Transverse colon (tissue), 4 donors: ENCODE results near the gene TMOD1. TPM values are rescaled to one million over a fixed set of nuclear protein-coding genes. Genes with fewer than 3 reads are reported as not detected.
A peak's percentile ranks its signal among the peaks of the same experiment; 100 is the strongest.

Experiments
- DNase-seq: peaks from one replicate; pipeline ENCODE4 v3.0.0-alpha.2; 2019
- H3K27ac ChIP-seq, 4 donors: fragments of 200-600 bp; sonication (generic); 2 replicates each; pipeline ENCODE4 v1.5.1; 2016 to 2018; ENCODE audit warnings: inconsistent platforms in 4 of 4
- H3K27me3 ChIP-seq: fragments of 200-600 bp; sonication (generic); 2 replicates; pipeline ENCODE4 v1.5.1; 2017; ENCODE audit warnings: inconsistent platforms
- H3K36me3 ChIP-seq, 4 donors: fragments of 200-600 bp; sonication (generic); 2 replicates each; pipeline ENCODE4 v1.5.1; 2017 to 2019; ENCODE audit warnings: inconsistent platforms in 4 of 4
- H3K4me1 ChIP-seq, 4 donors: fragments of 200-600 bp; sonication (generic); 2 replicates each; pipeline ENCODE4 v1.5.1; 2017 to 2020; ENCODE audit warnings: inconsistent platforms in 4 of 4
- H3K4me3 ChIP-seq, 4 donors: fragments of 200-600 bp; sonication (generic); 1 replicate in 1 of 4; 2 replicates in 3 of 4; pipeline versions ENCODE4 v1.5.1 to v1.6.1; 2017 to 2019; ENCODE audit warnings: inconsistent platforms in 4 of 4
- H3K9me3 ChIP-seq, 2 donors: fragments of 200-600 bp; sonication (generic); 2 replicates each; pipeline ENCODE4 v1.5.1; 2017 to 2019; ENCODE audit warnings: inconsistent platforms in 2 of 2
- CTCF ChIP-seq, 5 experiments: fragments of 200-600 bp in 3 of 5; fragments of 450-650 bp in 2 of 5; sonication (generic) in 3 of 5; IDR thresholded peaks; 1 replicate in 2 of 5; 2 replicates in 3 of 5; pipeline ENCODE4 v1.5.1; 2016 to 2017; ENCODE audit warnings: antibody characterized with exemption in 5 of 5, inconsistent platforms in 3 of 5, mild to moderate bottlenecking in 2 of 5, moderate library complexity in 1 of 5
- EP300 ChIP-seq: sonication (generic); formaldehyde crosslinking; IDR thresholded peaks from one replicate; pipeline ENCODE4 v1.6.1; 2017; ENCODE audit warnings: antibody characterized with exemption, low read depth
- POLR2A ChIP-seq: fragments of 450-650 bp; IDR thresholded peaks from one replicate; pipeline ENCODE4 v1.6.1; 2016; ENCODE audit warnings: antibody characterized with exemption, mild to moderate bottlenecking, moderate library complexity
- POLR2AphosphoS5 ChIP-seq, 3 donors: sonication (generic); formaldehyde crosslinking; IDR thresholded peaks; one replicate each; pipeline ENCODE4 v1.6.1; 2016; ENCODE audit warnings: antibody characterized with exemption in 3 of 3
- WGBS, 2 donors: methylation state at CpG; one replicate each; pipeline ENCODE4 v1.1.5; 2018; ENCODE audit warnings: low coverage in 1 of 2; 5-methylcytosine and 5-hydroxymethylcytosine counted together
- in situ Hi-C, 4 donors: fragments of 200-750 bp; cut with MboI; loops; one replicate each; pipeline versions ENCODE4 v1.15.0 to v1.15.1; 2017; ENCODE audit warnings: low sequenced_read_pairs in 3 of 4, low pct_ligation_motif_present in 1 of 4, low pct_unique_long_range_greater_than_20kb in 1 of 4
- intact Hi-C: fragments of 100-400 bp; cut with DNase I; formaldehyde crosslinking; loops from one replicate; pipeline ENCODE4 v1.15.1; 2023; ENCODE audit warnings: low total_unique reads
- total RNA-seq, 4 donors: library from RNA; depleted of rRNA; stranded (reverse); fragments of >200 nt; gene quantifications; one replicate each; pipeline ENCODE4 v1.1.0, GENCODE V29; 2016

The TMOD1 gene
- total RNA-seq, 4 donors from 2014 or later, result 4.2 to 11.6 (median 7.1) TPM

- no peaks in the 10 kb centered on the region for H3K9me3 ChIP-seq
- in situ Hi-C loops, result no loop called here
- TF ChIP-seq POLR2A (no peak), CTCF (IDR thresholded peaks at IDR 0.05) (no peak), EP300 (no peak), POLR2AphosphoS5 (IDR thresholded peaks at IDR 0.05) (no peak)
- H3K4me3 ChIP-seq, result no peak overlapping the region
- no peaks in the 10 kb centered on the region for H3K36me3 ChIP-seq
- DNase-seq, result no peak
- WGBS, 2 donors, result 65 to 72% methylated on average over 7 to 14 of the region's 15 CpGs
- peaks cover 8 to 20% (median 14%) of the 10 kb centered on the region in 4 donors for H3K4me1 ChIP-seq
- intact Hi-C loops, result no loop called here
- H3K27ac ChIP-seq, result peak overlapping the region; percentile 50 to 82 (median 66)
- H3K27me3 ChIP-seq, result no peaks in the 10 kb centered on the region
These were observed 55.5 kb downstream of the TMOD1 start for GRCh38 chr9:97556721-97557605.

- DNase-seq, result peak; percentile 44
These were observed 56.2 kb downstream of the TMOD1 start for GRCh38 chr9:97557606-97558095.

GRCh38 chr9:97558701-97559101 is 57.2 kb downstream of the TMOD1 start:
- Histone ChIP-seq H3K9me3 (no peaks in the 10 kb centered on the region), H3K4me3 (no peak overlapping the region), H3K36me3 (no peaks in the 10 kb centered on the region), H3K27ac (peak overlapping the region; percentile 50 to 82 (median 66)), H3K4me1 (peaks cover 8 to 24% (median 16%) of the 10 kb centered on the region in 4 donors), H3K27me3 (no peaks in the 10 kb centered on the region)
- 53 to 69% methylated on average over 2 to 3 of the region's 3 CpGs for WGBS, 2 donors
- intact Hi-C loops, result no loop called here
- TF ChIP-seq CTCF (IDR thresholded peaks at IDR 0.05) (no peak), POLR2AphosphoS5 (IDR thresholded peaks at IDR 0.05) (no peak), EP300 (no peak), POLR2A (no peak)
- in situ Hi-C loops, result no loop called here
- DNase-seq, result no peak

More at GRCh38 chr9:97557606-97558095, 56.2 kb downstream of the TMOD1 start:
- Histone ChIP-seq H3K4me3 (no peak overlapping the region), H3K27me3 (no peaks in the 10 kb centered on the region), H3K36me3 (no peaks in the 10 kb centered on the region), H3K27ac (peak overlapping the region; percentile 50 to 82 (median 66)), H3K4me1 (peaks cover 8 to 20% (median 14%) of the 10 kb centered on the region in 4 donors), H3K9me3 (no peaks in the 10 kb centered on the region)
- TF ChIP-seq POLR2A, result no peak
- TF ChIP-seq CTCF (IDR thresholded peaks at IDR 0.05), result no peak
- peak; percentile 3 for TF ChIP-seq EP300
- TF ChIP-seq POLR2AphosphoS5 (IDR thresholded peaks at IDR 0.05), result peak in 2 of 3 donors; percentile 48 to 65
- in situ Hi-C loops (no loop called here), intact Hi-C loops (no loop called here)
- WGBS, 2 donors, result 33 to 58% methylated on average over 4 to 7 of the region's 7 CpGs

- Histone ChIP-seq H3K27ac (peak overlapping the region in 3 of 4 donors; percentile 50 to 82 (median 67)), H3K9me3 (no peaks in the 10 kb centered on the region), H3K36me3 (no peaks in the 10 kb centered on the region), H3K27me3 (no peaks in the 10 kb centered on the region), H3K4me1 (peaks cover 10 to 29% (median 19%) of the 10 kb centered on the region in 4 donors), H3K4me3 (no peak overlapping the region)
- 70 to 75% methylated on average over 7 to 10 of the region's 10 CpGs for WGBS, 2 donors
- intact Hi-C loops (no loop called here), in situ Hi-C loops (no loop called here)
- TF ChIP-seq CTCF (IDR thresholded peaks at IDR 0.05) (no peak), POLR2AphosphoS5 (IDR thresholded peaks at IDR 0.05) (no peak), EP300 (no peak), POLR2A (no peak)
- DNase-seq, result no peak
These were observed 57.6 kb downstream of the TMOD1 start for GRCh38 chr9:97559111-97559514.
